Smooth muscle cell (in vitro differentiated cells): ENCODE results near the gene CTU1. TPM values are rescaled to one million over a fixed set of nuclear protein-coding genes. Genes with fewer than 3 reads are reported as not detected.

Experiments used
- DNase-seq: peaks from one replicate; lab custom pipeline; 2025; ENCODE audit not compliant: unreplicated experiment; lab: John Stamatoyannopoulos, UW
- H2AFZ ChIP-seq: fragments of 200-600 bp; sonication (generic); 2 replicates; pipeline ENCODE4 v1.6.0; 2016; ENCODE audit warnings: antibody characterized with exemption, low read depth, mild to moderate bottlenecking
- H3F3A ChIP-seq: fragments of 200-600 bp; sonication (generic); 2 replicates; pipeline ENCODE4 v1.6.0; 2017; ENCODE audit warnings: antibody characterized with exemption, low read depth
- H3K27ac ChIP-seq: fragments of 200-600 bp; sonication (generic); 2 replicates; pipeline ENCODE4 v1.5.1; 2016; ENCODE audit warnings: low read depth, mild to moderate bottlenecking
- H3K27me3 ChIP-seq: fragments of 200-600 bp; sonication (generic); 2 replicates; pipeline ENCODE4 v1.6.1; 2016; ENCODE audit warnings: low read depth, mild to moderate bottlenecking
- H3K36me3 ChIP-seq: fragments of 200-600 bp; sonication (generic); 2 replicates; pipeline ENCODE4 v1.5.1; 2016; ENCODE audit warnings: low read depth
- H3K4me1 ChIP-seq: fragments of 200-600 bp; sonication (generic); 2 replicates; pipeline ENCODE4 v1.5.1; 2016; ENCODE audit warnings: low read depth
- H3K4me2 ChIP-seq: fragments of 200-600 bp; sonication (generic); 2 replicates; pipeline ENCODE4 v1.6.0; 2016; ENCODE audit warnings: mild to moderate bottlenecking
- H3K4me3 ChIP-seq: fragments of 200-600 bp; sonication (generic); 2 replicates; pipeline ENCODE4 v1.5.1; 2016; ENCODE audit warnings: mild to moderate bottlenecking
- H3K79me2 ChIP-seq: fragments of 200-600 bp; sonication (generic); 2 replicates; pipeline ENCODE4 v1.6.0; 2016; ENCODE audit warnings: low read depth, mild to moderate bottlenecking
- H3K9ac ChIP-seq: fragments of 200-600 bp; sonication (generic); 2 replicates; pipeline ENCODE4 v1.6.0; 2016; ENCODE audit warnings: low read depth
- H3K9me3 ChIP-seq: fragments of 200-600 bp; sonication (generic); replicated peaks from 2 replicates; pipeline ENCODE4 v1.5.1; 2016; ENCODE audit warnings: low read depth
- H4K20me1 ChIP-seq: fragments of 200-600 bp; sonication (generic); 2 replicates; pipeline ENCODE4 v1.6.0; 2016; ENCODE audit warnings: low read depth
- WGBS: methylation state at CpG from one replicate; pipeline ENCODE4 v1.1.7; 2016; ENCODE audit warnings: low lambda C conversion rate; 5-methylcytosine and 5-hydroxymethylcytosine counted together
- polyA plus RNA-seq: library from polyadenylated mRNA; unstranded; fragments of >200 nt; fragmentation: Nextera tagmentation; extraction: Ambion mirVana; gene quantifications from 2 replicates; pipeline ENCODE4 v1.2.1, GENCODE V29; 2016
- total RNA-seq: library from RNA; depleted of rRNA; stranded (reverse); fragments of >200 nt; gene quantifications from 2 replicates; pipeline ENCODE4 v1.2.3, GENCODE V29; 2014
- TF ChIP-seq, protein P1 (sequence below): fragments of 200-600 bp; sonication (generic); IDR thresholded peaks from 2 replicates; pipeline ENCODE4 v1.5.1; 2017; ENCODE audit warnings: borderline replicate concordance, mild to moderate bottlenecking, antibody characterized with exemption; ENCODE audit not compliant: insufficient read depth, poor library complexity, severe bottlenecking

The CTU1 gene
- total and polyA plus RNA-seq, 2 experiments from 2014 or later = 4.7 to 9.8 TPM

DNA sequence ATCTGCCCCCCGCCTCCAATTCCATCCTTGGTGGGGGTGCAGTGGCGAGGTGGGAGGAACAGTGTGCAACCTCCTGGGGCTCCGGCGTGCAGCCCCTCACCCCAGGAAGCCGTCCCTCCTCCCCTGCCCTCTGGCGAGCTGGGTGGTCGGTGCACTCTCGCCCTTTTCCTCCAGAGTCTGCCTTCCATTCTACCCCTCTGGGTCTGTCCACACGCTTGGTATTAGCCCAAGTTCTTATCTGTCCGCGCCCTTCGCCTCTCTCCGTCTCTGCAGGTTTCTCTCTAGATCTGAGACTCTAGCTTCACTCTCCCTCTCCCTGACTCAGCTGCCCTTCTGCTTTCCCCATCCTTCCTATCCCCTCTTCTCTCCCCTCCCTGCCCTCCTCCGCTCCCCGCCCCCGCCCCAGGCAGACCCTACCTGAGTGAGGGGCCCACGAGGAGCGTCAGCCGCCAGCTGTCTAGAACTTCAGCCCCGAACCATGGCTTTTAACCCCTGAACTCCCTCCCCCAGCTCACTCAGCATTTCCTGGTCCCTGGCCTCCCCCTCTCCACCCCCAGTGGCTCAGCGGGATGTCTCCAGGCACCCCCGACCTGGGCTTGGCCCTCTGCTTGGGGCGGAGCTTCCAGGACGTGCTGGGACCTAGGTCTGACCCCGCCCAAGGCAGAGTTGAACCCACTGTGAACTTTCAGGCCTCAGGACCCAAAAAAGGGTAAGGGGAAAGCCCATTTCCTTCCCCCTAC is 42.8 kb downstream of the CTU1 start:
- peak overlapping the region; percentile 87 for H3K4me2 ChIP-seq
- H3F3A ChIP-seq = no peaks in the 10 kb centered on the region
- H3K27ac ChIP-seq = no peak overlapping the region
- H3K4me1 ChIP-seq = no peaks in the 10 kb centered on the region
- H3K36me3 ChIP-seq = no peaks in the 10 kb centered on the region
- no peaks in the 10 kb centered on the region for H4K20me1 ChIP-seq
- H2AFZ ChIP-seq = peak overlapping the region; percentile 77
- no peak overlapping the region for H3K9ac ChIP-seq
- no peaks in the 10 kb centered on the region for H3K79me2 ChIP-seq
- H3K4me3 ChIP-seq = peak overlapping the region; percentile 45
- TF ChIP-seq, protein P1, sequence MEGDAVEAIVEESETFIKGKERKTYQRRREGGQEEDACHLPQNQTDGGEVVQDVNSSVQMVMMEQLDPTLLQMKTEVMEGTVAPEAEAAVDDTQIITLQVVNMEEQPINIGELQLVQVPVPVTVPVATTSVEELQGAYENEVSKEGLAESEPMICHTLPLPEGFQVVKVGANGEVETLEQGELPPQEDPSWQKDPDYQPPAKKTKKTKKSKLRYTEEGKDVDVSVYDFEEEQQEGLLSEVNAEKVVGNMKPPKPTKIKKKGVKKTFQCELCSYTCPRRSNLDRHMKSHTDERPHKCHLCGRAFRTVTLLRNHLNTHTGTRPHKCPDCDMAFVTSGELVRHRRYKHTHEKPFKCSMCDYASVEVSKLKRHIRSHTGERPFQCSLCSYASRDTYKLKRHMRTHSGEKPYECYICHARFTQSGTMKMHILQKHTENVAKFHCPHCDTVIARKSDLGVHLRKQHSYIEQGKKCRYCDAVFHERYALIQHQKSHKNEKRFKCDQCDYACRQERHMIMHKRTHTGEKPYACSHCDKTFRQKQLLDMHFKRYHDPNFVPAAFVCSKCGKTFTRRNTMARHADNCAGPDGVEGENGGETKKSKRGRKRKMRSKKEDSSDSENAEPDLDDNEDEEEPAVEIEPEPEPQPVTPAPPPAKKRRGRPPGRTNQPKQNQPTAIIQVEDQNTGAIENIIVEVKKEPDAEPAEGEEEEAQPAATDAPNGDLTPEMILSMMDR = no peak
- DNase-seq = no peak
- H3K9me3 ChIP-seq = no peaks in the 10 kb centered on the region
- H3K27me3 ChIP-seq = no peaks in the 10 kb centered on the region
- WGBS = 14% methylated on average over 14 of the region's 25 CpGs

DNA sequence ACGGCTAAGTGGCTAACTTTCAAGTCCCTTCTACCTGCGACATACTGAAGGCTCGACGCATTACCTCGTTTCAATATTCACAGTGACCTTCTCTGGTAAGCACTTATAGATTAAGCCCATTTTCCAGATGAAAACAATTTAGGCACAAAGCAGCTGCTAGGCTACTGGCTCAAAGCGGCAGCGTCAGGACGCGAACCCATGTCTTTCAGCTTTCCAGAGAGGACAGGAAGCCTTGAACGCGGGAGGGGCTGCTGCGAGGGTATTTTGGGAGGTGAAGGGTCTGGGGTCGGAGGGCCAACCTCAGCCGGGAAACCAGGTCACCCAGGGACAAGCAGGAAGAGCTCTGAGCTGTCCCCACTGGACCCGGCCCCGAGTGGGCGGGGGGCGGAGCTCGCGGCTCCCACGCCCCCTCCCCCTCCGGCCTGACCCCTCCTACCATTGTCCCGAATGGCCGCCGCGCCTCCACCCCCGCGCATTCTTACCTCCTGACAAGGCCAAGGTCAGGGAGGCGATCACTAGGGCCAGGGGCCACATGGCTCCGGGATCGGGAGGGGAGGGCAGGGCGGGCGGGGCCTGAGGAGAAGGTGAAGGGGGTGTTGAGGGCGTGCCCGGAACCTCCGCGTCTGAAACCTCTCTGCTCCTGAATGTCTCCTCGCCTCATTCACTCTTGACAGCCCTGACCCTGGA is 43.5 kb downstream of the CTU1 start, which contains the start of gene KLK13:
TSS of gene KLK13 (minus strand) at position 559 of the 687 bp plus-strand sequence. CDS start at position 534, 25 bp downstream.
- no peaks in the 10 kb centered on the region for H3K9me3 ChIP-seq
- H3F3A ChIP-seq = no peaks in the 10 kb centered on the region
- H3K79me2 ChIP-seq = no peaks in the 10 kb centered on the region
- H3K9ac ChIP-seq = no peak within 1 kb of the TSS
- no peaks in the 10 kb centered on the region for H4K20me1 ChIP-seq
- H3K4me1 ChIP-seq = no peaks in the 10 kb centered on the region
- H3K36me3 ChIP-seq = no peaks in the 10 kb centered on the region
- H3K27me3 ChIP-seq = no peaks in the 10 kb centered on the region
- no peak within 1 kb of the TSS for H3K27ac ChIP-seq
- H2AFZ ChIP-seq = peak within 1 kb of the TSS; percentile 77
- H3K4me2 ChIP-seq = peak within 1 kb of the TSS; percentile 87
- no peak for DNase-seq
- 32% methylated on average over 18 of the region's 38 CpGs for WGBS
- TF ChIP-seq, protein P1 = no peak
- peak within 1 kb of the TSS; percentile 45 for H3K4me3 ChIP-seq

- H2AFZ ChIP-seq = no peak overlapping the region
- H3K4me2 ChIP-seq = no peak overlapping the region
- no peaks in the 10 kb centered on the region for H3K79me2 ChIP-seq
- no peaks in the 10 kb centered on the region for H3F3A ChIP-seq
- no peak overlapping the region for H3K9ac ChIP-seq
- no peak overlapping the region for H3K27ac ChIP-seq
- H3K36me3 ChIP-seq = no peaks in the 10 kb centered on the region
- no peaks in the 10 kb centered on the region for H3K9me3 ChIP-seq
- WGBS = 93% methylated on average over 7 of the region's 7 CpGs
- no peak overlapping the region for H3K4me3 ChIP-seq
- no peaks in the 10 kb centered on the region for H4K20me1 ChIP-seq
- no peak for DNase-seq
- no peaks in the 10 kb centered on the region for H3K4me1 ChIP-seq
- TF ChIP-seq, protein P1 = no peak
- no peaks in the 10 kb centered on the region for H3K27me3 ChIP-seq
These were observed 44.5 kb downstream of the CTU1 start for GRCh38 chr19:51063664-51064063.
